Measurements from ENCODE around the gene KDM4C. TPM values are rescaled to one million over a fixed set of nuclear protein-coding genes. Genes with fewer than 3 reads are reported as not detected.

KDM4C gene
- total and polyA plus RNA-seq, 2 of the 4 experiments (the other 2 are of a cell fraction), result 11.8 to 23.8 TPM

GRCh38 chr9:7205806-7206205 is 448.0 kb downstream of the KDM4C start:
- Histone ChIP-seq H4K8ac (ENCODE audit: low read depth in 2 of 2, low read length in 2 of 2) (no peak overlapping the region), H3K23ac (ENCODE audit: low read depth, low read length) (no peak overlapping the region), H2AFZ (replicated peaks; ENCODE audit: low read length, poor library complexity) (no peak overlapping the region), H4K20me1 (ENCODE audit: insufficient read depth, low read length) (no peaks in the 10 kb centered on the region), H3K4ac (ENCODE audit: low read depth, low read length) (no peak overlapping the region), H2BK15ac (ENCODE audit: low read depth, low read length) (no peak overlapping the region), H3K9me3 (ENCODE audit: control insufficient read depth, insufficient read depth, low read length) (no peaks in the 10 kb centered on the region), H3K4me1 (ENCODE audit: control insufficient read depth, insufficient read depth, low read length) (no peaks in the 10 kb centered on the region), H3K9me1 (ENCODE audit: insufficient read depth, low read length) (no peaks in the 10 kb centered on the region; the same call in 1 of the 2 replicates), H4K5ac (ENCODE audit: low read depth, low read length) (no peak overlapping the region), H3K4me2 (ENCODE audit: low read depth, low read length) (no peak overlapping the region), H2AK9ac (replicated peaks; ENCODE audit: low read depth, low read length, poor library complexity) (no peak overlapping the region), H3K79me1 (ENCODE audit: low read depth in 1 of 2, low read length in 2 of 2) (no peaks in the 10 kb centered on the region), H3K27ac (ENCODE audit: insufficient read depth, low read length) (no peak overlapping the region), H2AK5ac (ENCODE audit: low read depth, low read length) (no peak overlapping the region), H4K91ac (ENCODE audit: insufficient read depth, low read depth, low read length) (no peak overlapping the region), H2BK20ac (ENCODE audit: low read depth, low read length) (no peak overlapping the region), H3K18ac (ENCODE audit: low read depth, low read length) (no peak overlapping the region), H3K36me3 (ENCODE audit: control insufficient read depth, insufficient read depth, low read length) (no peaks in the 10 kb centered on the region), H3K9ac (ENCODE audit: low read depth, low read length) (no peak overlapping the region), H3K14ac (replicated peaks; ENCODE audit: low read depth, low read length) (no peak overlapping the region), H2BK120ac (ENCODE audit: low read depth, low read length) (no peak overlapping the region), H3K27me3 (ENCODE audit: control insufficient read depth, insufficient read depth, low read length) (peaks cover 5% of the 10 kb centered on the region), H3K4me3 (ENCODE audit: insufficient read depth, low read depth, low read length) (no peak overlapping the region), H3K56ac (ENCODE audit: extremely low read depth, insufficient read depth, low read length) (no peak overlapping the region), H2BK5ac (ENCODE audit: low read depth, low read length, poor library complexity, severe bottlenecking) (no peak overlapping the region)
- in situ Hi-C loops (cut with MboI; ENCODE audit: low sequenced_read_pairs) (no loop called here), dilution Hi-C loops (cut with HindIII; ENCODE audit: low sequenced_read_pairs, unreplicated experiment) (no loop called here), intact Hi-C loops (cut with micrococcal nuclease) (no loop called here)
- no peak for DNase-seq
- BruUV-seq (replicated peaks), result no TSS peak
- TF ChIP-seq FOS (IDR thresholded peaks at IDR 0.05; ENCODE audit: low read depth, low read length) (no peak), POLR2A (IDR thresholded peaks at IDR 0.05; ENCODE audit: low read depth, low read length) (no peak)
- ChIA-PET POLR2A (ENCODE audit: unreplicated experiment) (no interaction called here), CTCF (no interaction called here)
- WGBS, 2 experiments (ENCODE audit: extremely low coverage in 2 of 2, insufficient read length in 1 of 2), result no CpG with 5 or more reads among the region's 4 CpGs
- ATAC-seq (ENCODE audit: low read depth), result no peak
